BE2C (cell line): ENCODE data around the gene PDCD6IP.

Source experiments
- DNase-seq: peaks from one replicate; pipeline ENCODE4 v3.0.0-alpha.2; 2020
- H3K27me3 ChIP-seq: fragments of 250-450 bp; sonication (Bioruptor Pico); 2 replicates; pipeline ENCODE4 v1.5.1; 2020; ENCODE audit warnings: mild to moderate bottlenecking
- H3K36me3 ChIP-seq: fragments of 250-450 bp; sonication (Bioruptor Pico); 2 replicates; pipeline ENCODE4 v1.5.1; 2020; ENCODE audit warnings: mild to moderate bottlenecking
- H3K4me1 ChIP-seq: fragments of 250-450 bp; sonication (Bioruptor Pico); 2 replicates; pipeline ENCODE4 v1.5.1; 2020
- H3K4me3 ChIP-seq: 2 replicates; pipeline ENCODE4 v1.5.1; 2011; ENCODE audit warnings: low read depth, low read length
- H3K9me3 ChIP-seq: fragments of 250-450 bp; sonication (Bioruptor Pico); 2 replicates; pipeline ENCODE4 v1.5.1; 2020
- CTCF ChIP-seq: IDR thresholded peaks from 2 replicates; pipeline ENCODE4 v1.5.1; 2012; ENCODE audit warnings: mild to moderate bottlenecking, low read depth, low read length

The PDCD6IP gene

GRCh38 chr3:33869977-33870376 lies 71.5 kb downstream of the PDCD6IP start:
- no peak overlapping the region for H3K4me3 ChIP-seq
- H3K27me3 ChIP-seq = no peaks in the 10 kb centered on the region
- no peaks in the 10 kb centered on the region for H3K4me1 ChIP-seq
- H3K9me3 ChIP-seq = no peaks in the 10 kb centered on the region
- no peak for DNase-seq
- no peaks in the 10 kb centered on the region for H3K36me3 ChIP-seq
- no peak for TF ChIP-seq CTCF

DNA sequence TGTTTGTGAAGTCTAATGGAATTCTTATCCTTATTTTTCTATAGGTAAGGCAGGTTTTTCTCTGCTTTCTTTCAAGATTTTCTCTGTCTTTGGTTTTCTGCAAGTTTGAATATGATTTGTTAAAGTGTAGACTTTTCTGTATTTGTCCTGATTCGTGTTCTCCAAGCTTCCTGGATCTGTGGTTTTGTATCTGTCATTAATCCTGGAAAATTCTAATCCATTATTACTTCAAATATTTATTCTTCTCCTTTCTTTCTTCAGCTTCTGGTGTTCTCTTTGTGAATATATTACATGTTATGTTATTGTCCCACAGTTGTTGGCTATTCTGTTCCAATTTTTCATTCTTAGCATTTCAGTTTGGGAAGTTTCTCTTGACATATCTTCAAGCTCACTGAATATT lies 76.4 kb downstream of the PDCD6IP start:
- H3K36me3 ChIP-seq = no peaks in the 10 kb centered on the region
- no peaks in the 10 kb centered on the region for H3K27me3 ChIP-seq
- no peak for DNase-seq
- TF ChIP-seq CTCF = no peak
- H3K9me3 ChIP-seq = no peaks in the 10 kb centered on the region
- no peak overlapping the region for H3K4me3 ChIP-seq
- H3K4me1 ChIP-seq = no peaks in the 10 kb centered on the region

DNA sequence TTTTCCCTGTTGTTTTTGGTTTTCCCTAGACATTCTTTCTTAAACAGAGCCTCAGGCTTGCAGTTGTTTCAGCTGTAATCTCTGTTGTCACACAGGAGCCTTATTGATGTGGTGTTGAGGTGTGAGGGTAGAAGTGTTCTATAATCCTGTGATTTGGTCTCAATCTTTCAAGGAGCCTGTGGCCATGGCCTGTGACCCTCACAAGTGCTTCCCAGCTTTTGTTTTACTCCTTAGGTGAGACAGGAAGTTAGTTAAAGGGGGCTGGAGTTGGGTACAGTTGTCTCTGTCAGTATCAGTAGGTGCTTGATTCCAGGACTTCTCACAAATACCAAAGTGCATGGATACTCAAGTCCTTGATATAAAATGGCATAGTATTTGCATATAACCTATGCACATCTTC lies 77.2 kb downstream of the PDCD6IP start:
- H3K27me3 ChIP-seq = no peaks in the 10 kb centered on the region
- H3K4me1 ChIP-seq = no peaks in the 10 kb centered on the region
- no peak for TF ChIP-seq CTCF
- no peaks in the 10 kb centered on the region for H3K9me3 ChIP-seq
- DNase-seq = no peak
- H3K4me3 ChIP-seq = no peak overlapping the region
- H3K36me3 ChIP-seq = no peaks in the 10 kb centered on the region

GRCh38 chr3:33877187-33877586 lies 78.8 kb downstream of the PDCD6IP start:
- no peak for TF ChIP-seq CTCF
- Histone ChIP-seq H3K27me3 (no peaks in the 10 kb centered on the region), H3K4me1 (no peaks in the 10 kb centered on the region), H3K4me3 (no peak overlapping the region), H3K9me3 (no peaks in the 10 kb centered on the region), H3K36me3 (no peaks in the 10 kb centered on the region)
- no peak for DNase-seq

DNA sequence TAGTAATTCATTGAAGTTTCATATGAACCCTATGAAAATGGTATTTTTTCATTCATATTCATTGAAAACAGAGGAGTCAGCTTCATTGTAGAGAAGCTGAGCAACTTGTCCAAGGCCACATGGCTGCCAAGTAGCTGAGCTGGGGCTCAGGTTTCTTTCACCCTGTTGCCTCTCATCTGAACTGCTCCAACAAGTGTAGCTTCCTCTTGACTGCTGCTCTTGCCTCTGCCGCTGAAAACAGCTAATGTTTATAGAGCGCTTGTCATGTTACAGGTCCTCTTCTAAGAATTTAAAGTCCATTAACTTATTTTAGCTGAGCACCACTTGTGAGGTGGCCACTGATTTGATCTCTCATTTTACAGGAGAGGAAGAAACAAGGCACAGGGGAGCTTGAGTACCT lies 81.1 kb downstream of the PDCD6IP start:
- no peak for DNase-seq
- Histone ChIP-seq H3K4me1 (no peaks in the 10 kb centered on the region), H3K9me3 (no peaks in the 10 kb centered on the region), H3K36me3 (no peaks in the 10 kb centered on the region), H3K4me3 (no peak overlapping the region), H3K27me3 (no peaks in the 10 kb centered on the region)
- TF ChIP-seq CTCF = no peak

- Histone ChIP-seq H3K9me3 (no peaks in the 10 kb centered on the region), H3K36me3 (no peaks in the 10 kb centered on the region), H3K27me3 (no peaks in the 10 kb centered on the region), H3K4me1 (no peaks in the 10 kb centered on the region), H3K4me3 (no peak overlapping the region)
- no peak for DNase-seq
- no peak for TF ChIP-seq CTCF
Observed at GRCh38 chr3:33881156-33882064, 83.0 kb downstream of the PDCD6IP start.
